Posterior cingulate gyrus (tissue), 11 donors: ENCODE measurements around the gene PCNX1.

Experiments
- DNase-seq, 10 donors: peaks; one replicate each; pipeline versions ENCODE4 v3.0.0 to v3.0.0-alpha.2; 2020 to 2021; ENCODE audit warnings: mixed read lengths in 3 of 10
- intact Hi-C: fragments of 100-400 bp; cut with DNase I; formaldehyde crosslinking; loops from one replicate; pipeline ENCODE4 v1.15.1; 2023

Gene PCNX1

DNA sequence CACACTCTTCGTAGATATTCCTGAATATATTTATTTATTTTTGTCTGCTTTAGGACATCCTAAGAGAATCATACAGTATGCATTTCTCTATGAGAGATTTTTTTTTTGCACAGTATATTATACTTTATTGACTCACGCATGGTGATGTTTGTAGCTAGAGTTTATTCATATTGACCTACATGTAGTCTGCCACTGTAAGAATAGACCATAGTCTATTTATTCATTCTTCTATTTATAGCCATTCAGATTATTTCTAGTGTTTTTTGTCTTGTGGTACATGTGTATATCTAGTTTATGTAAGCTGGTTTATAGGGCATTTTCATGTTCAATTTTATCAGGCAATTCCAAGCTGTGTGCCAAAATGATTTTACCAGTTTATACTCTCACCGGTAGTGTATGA is 45.2 kb downstream of the PCNX1 start:
- intact Hi-C loops = no loop called here
- no peak for DNase-seq

DNA sequence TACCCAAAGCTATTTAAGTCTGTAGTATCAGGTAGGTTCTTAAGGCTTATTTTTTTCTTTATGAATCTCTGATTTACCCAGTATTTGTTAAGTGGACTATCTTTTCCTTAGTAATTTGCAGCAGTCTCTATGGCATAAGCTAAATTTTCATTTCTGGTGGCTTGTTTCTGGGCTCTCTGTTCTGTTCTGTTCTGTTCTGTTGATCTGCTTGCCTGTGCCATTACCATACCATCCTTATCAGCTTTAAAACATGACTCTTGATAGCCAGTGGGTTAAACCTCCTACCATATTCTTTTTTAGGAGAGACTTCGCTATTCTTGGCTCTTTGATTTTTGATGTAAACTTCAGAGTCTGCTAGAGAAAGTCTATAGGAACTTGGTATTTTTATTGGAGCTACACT is 46.8 kb downstream of the PCNX1 start:
- intact Hi-C loops = no loop called here

DNA sequence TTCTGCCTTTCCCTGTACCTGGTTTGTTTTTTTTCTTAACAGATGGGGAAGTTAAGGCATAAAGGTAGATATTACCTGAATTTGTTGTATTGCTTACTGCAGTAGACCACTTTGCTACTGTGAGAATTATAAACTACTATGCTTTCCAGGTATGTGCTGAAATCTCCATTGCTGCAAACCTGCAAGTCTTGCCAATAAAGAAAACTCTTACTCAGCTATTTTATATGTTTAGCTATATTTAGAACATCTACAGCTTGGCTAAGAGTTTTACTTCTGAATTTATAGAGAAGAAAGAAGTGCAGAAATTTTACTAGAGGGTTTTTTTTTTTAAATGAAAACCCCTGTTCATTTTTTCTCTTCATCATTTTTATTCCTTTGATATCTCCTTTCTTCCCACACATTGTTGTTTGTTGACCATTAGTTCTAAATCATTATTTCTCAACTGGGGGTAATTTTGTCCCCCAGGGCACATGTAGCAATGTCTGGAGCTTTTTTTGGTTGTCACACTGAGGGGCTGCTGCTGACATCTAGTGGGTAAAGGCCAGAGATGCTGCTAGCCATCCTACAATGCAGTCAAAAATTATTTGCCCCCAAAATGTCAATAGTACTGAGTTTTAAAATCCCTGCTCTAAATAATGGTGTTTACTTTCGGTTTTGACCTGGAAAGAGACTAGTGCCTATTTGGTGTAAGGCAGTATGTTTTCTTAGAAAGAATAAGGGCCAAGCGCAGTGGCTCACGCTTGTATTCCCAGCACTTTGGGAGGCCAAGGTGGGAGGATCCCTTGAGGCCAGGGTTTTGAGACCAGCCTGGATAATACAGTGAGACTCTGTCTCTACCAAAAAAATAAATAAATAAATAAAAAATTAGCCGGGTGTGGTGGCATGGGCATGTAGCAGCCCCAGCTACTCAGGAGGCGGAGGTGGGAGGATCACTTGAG is 48.6 kb downstream of the PCNX1 start:
- intact Hi-C loops = loop anchor here (5.0 kb wide), 1 partner anchor 49 kb away; the partner anchor contains the start of gene PCNX1
- DNase-seq = peak in 3 of 10 donors; percentile 16 to 77 (median 23)

More for the DNA sequence above, 46.8 kb downstream of the PCNX1 start:
- no peak for DNase-seq

DNA sequence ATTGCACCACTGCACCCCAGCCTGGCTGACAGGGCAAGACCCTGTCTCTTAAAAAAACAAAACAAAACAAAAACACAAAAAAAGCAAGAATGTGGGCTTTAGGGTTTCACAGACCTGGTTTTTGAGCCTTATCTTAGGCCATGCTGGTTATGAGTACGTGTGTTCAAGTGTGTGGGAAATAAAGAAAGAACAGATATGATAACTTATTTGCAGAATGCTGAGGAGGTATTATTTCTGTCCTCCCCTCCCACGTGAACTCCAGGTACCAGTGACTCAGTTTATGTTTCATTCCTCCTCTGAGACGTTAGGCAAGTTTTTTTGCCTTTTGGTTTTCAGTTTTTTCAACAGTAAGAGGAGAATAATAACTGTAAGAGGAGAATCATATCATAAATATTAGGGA is 49.3 kb downstream of the PCNX1 start:
- no peak for DNase-seq
- intact Hi-C loops = loop anchor here (5.0 kb wide), 1 partner anchor 49 kb away; the partner anchor contains the start of gene PCNX1

DNA sequence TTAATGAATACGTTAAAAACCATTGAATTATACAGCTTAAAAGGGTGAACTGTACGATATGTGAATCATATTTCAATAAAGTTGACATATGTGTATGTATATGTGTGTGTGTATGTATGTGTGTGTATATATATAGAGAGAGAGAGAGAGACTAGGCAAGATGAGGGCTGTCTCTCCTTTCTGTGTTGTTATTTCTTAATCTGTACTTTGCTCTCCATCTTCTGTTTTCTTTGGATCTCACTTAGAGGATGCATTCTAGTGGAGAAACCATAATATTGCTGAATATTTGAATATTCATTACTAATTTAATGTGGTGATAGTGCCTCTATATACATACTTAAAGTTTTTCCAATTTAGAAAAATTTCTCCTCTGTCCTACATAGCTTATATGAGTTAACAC is 50.5 kb downstream of the PCNX1 start:
- intact Hi-C loops = loop anchor here (5.0 kb wide), 1 partner anchor 50 kb away; the partner anchor contains the start of gene PCNX1
- DNase-seq = no peak

DNA sequence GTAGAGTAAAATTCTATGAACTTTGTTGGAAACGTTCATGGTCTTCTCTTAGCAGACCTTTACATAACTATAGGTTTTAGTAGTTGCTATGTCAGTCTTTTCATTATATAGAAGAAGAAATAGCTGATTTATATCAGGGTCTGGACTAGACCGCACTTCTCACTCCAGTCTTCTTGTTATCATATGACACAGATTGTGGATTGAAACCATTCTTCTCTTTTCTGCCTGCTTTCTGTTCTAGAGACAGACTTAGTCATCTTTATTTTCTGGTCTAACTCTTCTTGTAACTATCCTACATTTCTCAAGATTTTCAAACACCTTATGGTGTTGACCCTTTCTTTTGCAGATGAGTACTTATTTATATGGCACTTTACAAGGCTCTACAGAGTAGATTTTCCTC is 55.7 kb downstream of the PCNX1 start:
- DNase-seq = no peak
- intact Hi-C loops = no loop called here

DNA sequence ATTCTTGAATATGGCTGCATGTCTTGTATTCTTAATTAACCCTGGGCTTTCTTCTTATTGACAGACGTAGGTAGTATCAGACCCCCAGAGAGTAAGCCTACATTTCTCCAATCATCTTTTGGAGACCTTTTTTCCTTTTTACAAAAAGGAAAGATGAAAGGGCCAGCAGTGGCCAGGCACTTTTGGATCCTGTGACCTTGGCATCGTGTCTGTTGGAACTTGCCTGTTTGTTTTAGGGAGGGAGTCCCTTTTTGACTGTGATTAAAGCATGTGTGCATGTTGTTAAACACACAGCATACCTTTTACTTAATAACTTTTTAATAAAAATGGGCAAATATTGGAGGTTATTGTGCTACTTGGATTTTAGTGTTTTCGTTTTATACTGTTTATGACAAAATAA is 57.2 kb downstream of the PCNX1 start:
- DNase-seq = no peak
- intact Hi-C loops = no loop called here

DNA sequence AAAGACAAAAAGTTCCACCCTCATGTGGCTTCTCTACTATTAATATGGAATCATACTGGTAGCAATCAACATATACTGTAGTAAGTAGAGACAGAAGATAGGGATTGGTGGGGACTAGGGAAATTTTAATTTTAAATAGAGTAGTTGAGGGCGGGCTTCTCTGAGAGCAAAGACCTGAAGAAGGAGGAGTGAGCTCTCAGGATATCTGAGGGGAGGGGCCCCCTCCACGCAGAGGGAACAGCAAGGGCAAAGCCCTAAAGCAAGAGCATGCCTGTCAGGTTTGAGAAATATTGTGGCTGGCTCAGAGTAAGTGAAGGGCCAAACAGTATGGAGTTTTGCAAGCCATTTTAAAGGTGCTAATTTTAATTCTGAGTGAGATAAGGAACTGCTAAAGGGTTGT is 64.3 kb downstream of the PCNX1 start:
- intact Hi-C loops = no loop called here
- no peak for DNase-seq

DNA sequence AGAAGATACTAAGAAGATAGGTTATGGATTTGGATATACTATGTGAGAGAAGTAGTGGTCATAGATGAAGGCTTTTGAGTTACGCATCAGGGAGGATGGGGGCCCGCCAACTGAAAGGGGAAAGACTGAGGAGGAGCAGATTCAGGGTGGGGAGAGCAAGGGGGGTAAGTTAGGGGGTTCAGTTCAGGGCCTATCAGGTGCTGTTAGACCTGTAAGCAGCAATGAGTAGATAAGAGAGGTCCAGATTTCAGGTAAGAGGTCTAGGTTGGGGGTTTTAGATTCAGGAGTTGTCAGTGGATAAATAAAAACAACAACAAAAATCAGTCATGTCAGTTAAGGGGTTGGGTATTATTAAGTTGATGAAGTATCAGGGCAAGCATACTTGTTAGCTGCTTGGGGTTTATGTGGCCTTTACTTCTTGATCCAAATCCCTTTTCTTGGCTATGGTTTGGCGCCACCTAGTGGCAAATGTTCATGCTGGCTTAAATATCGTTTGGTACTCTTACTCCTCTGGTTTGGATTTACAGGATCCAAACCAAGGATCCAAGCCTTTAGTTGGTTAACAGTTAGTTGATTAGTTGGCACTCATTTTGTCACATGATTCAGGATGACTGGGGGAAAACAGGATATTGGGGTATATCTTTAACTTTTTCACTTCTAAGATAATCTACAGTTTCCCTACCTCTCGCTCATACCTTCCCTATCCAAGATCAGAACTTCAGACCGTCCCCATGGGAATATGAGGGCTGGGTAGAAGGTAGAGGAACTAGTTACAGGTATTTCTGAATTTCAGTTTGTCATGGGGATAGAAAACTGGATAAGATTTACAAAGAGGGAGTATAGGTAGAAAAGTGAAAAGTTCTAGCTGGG is 65.1 kb downstream of the PCNX1 start:
- intact Hi-C loops = loop anchor here (1.0 to 2.0 kb wide), 2 partner anchors 65 to 156 kb away; partner anchors contain the start of gene PCNX1
- DNase-seq = peak; percentile 38 to 95 (median 85)

DNA sequence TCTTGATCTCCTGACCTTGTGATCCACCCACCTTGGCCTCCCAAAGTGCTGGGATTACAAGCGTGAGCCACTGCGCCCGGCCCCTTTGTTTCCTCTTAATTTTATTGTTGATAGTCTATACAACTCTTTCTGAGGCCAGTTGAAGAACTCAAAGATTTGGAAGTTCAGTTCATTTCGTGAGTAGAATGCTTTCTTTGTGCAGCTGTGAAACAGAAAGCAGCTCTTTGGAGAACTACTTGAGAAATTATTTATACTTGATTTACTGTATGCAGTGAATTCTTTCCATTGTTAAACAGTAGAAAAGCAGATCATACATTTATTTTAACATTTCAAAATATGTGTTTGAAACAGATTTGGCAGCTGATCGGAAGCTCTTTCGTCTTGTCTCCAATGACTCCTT is 69.3 kb downstream of the PCNX1 start:
- intact Hi-C loops = no loop called here
- DNase-seq = no peak

DNA sequence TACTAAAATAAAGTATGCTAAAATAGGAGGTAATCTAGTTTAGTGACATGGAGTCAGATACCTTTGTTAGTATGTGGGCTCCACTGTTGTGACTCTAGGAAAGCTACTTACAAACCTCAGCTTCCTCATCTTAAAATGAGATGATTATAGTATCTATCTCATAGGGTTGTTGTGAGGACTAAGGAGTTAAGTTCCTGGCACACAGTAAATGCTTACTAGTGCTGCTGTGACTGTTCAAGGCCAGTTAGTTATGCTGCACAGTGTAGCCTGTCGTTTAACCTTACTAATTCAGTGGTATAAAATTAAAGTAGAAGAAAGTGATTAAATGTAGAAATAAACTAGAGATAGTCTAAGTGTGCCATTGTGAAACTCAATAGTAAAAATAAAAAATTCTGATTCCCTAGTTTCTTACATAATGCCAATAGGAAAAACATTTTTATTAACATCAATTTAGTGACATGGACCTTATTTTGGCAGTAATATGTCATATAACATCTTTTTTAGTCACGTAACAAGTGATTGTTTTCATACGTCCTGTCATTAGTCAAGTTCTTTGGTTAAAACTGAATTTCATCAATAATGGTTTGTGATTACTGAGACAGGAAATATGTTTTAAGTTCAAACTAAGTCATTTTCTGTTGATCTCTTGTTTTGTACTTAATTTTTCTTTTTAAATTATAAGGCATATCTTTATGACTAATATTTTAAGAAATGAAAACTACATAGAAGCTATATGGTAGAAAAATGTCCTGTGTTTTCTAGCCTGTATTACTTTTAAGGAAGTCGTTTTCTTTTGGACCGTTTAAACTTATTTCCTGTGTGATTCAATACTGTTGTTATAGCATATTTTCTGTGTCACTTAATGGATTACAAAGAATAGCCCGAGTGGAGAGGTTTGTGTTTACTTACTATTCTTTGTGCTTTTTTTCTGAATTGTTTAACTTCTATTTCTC is 74.0 kb downstream of the PCNX1 start:
- no peak for DNase-seq
- intact Hi-C loops = no loop called here

DNA sequence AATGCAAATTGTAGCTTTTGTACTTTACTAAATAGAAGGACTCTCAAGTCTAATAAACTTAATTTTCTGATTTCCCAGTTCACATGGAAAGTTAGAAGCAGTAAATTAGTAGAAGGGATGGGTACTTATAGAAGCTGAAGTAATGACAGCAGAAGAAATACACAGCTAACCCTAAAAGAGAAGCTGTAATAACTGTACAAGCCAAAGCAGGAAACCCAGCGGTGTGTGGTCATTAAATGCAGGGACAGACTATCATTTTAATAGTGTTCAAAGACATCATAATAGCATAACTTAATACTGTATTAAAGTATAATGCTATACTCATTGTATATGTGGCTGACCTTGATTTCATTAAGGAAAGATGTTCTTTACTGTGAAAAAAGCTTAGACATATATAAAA is 74.9 kb downstream of the PCNX1 start:
- DNase-seq = no peak
- intact Hi-C loops = no loop called here

DNA sequence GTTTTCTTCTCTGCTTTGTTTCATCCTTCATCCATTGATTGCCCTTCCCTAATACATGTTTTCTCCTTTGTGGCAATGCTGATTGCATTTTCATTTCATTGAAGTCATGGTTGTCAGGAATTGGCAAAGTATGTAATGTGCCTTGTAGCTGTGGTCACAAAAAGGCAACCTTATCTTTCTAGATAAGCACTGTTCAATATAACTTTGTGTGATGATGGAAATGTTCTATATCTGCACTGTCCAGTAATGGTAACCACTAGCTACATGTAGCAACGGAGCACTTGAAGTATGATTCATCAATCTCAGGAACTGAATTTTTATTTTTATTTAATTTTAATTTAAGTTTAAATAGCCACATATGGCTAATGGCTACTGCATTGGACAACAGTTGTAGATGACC is 79.8 kb downstream of the PCNX1 start:
- no peak for DNase-seq
- intact Hi-C loops = no loop called here

DNA sequence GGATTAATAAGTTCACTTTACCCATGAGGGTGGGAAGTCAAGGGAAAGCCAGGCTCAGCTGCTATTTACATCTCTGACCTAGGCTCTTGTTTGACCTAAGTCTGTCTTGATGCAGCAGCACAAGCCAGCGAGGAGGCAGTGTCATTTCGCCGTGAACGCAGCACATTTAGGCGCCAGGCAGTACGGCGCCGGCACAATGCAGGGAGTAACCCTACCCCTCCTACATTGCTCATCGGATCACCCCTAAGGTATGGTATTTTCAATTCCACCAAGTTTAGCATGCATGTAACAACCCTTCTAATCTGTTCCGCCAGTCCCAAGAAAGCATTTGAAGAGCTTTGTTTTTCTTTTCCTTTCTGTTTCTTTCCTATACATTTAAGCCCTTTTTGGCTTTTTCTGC is 81.2 kb downstream of the PCNX1 start:
- intact Hi-C loops = no loop called here
- DNase-seq = no peak

DNA sequence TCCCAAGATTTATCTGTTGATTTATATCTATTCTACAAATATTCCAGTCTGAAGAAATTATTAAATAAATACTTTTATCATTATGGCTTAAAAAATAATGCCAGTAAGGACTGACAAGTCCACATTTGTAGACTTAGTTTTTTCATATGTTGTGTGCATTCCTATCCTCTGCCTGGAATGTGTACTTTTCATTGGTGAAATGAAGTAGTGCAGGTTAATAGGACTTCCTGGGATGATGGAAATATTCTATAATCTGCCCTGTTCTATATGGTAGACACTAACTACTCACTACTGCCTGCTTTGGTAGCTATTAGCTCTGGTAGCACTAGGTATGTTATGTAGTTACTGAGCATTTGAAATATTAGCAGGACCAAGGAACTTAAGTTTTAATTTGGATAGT is 86.7 kb downstream of the PCNX1 start:
- intact Hi-C loops = no loop called here

DNA sequence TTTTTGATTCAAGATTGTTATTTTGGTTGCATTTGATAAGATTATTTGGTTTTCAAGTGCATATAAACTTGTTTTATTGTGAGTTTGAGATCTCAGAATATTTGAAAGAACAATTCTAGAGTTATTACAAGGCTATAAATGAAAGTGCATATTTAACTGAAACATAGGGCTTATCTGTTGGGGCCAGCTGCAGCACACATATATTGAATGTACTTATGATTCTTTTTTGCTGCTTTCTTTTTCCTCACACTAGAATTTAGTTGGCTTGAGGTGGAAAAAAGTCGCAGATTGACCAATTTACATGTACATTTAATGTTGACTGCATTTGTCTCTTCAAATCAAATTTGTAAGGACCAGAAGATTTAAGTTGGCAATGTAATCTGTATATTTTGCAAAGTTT is 88.0 kb downstream of the PCNX1 start:
- intact Hi-C loops = no loop called here
- DNase-seq = no peak

More for the DNA sequence above, 86.7 kb downstream of the PCNX1 start:
- DNase-seq = no peak

DNA sequence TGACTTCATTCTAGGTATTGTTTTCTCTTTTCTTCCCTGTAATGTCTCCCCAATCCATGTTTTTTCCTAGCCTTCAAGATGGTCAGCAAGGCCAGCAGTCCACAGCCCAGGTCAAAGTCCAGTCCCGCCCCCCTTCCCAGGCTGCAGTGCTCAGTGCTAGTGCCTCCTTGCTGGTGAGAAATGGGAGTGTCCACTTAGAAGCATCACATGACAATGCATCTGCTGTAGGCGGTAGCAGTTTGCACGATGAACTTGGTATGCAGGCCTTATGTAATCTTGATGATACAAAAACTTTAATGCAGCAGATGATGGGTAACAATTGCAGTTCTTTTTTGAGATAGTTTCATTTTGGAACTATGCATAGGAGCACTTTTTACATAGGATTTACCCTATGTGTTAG is 88.4 kb downstream of the PCNX1 start:
- intact Hi-C loops = no loop called here
- DNase-seq = no peak

DNA sequence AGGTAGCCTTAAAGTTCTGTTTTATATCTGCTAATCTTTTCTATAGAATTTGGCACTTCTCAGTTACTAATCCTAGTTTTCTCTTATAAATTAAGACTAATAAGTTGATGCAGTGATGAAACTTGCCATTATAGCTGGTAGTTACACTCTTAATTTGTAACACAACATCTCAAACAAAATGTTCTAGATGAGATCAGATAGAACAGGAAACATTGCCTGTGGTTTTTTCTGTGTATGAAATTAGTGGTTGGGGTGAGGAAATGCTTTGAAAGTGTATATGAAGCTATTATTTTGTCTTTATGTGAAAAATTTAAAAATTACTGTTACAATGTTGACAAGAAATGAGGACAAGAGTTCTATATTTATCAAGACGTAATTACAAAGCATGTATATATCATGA is 91.9 kb downstream of the PCNX1 start:
- no peak for DNase-seq
- intact Hi-C loops = no loop called here

DNA sequence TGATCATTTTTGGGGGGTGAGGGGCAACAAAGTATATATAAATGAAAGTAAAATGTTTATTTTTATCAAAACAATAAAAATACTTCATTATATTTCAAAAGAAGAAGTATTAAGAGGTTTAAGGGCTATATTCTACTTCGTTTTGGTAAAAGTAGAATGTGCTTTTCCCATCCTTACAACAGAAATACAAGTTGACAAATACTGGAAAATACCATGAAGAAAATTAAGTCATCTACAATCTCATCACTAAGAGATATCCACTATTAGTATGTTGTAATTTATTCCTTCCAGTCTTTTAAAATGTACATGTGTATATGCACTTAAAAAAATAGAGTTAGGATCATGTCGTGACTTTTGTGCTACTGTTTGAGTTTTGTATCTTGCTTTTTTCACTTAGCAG is 92.8 kb downstream of the PCNX1 start:
- DNase-seq = no peak
- intact Hi-C loops = no loop called here

DNA sequence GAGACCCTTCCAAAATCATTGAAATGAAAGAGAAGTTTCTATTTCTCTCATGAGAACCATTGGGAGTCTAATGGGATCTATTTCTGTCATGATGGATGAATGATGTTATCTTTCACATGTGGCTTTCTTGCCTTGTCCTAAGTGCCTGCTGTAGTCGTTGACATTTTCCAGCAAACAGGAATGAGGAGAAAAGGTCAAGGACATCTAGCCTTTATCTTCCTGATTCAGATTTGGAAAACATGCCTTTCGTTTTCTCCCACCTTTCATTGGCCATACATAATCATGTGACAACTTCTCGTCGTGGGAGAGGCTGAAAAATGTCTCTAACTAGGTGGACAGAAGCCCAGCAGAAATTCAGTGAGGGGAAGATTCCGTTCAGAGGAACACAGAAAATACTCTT is 94.5 kb downstream of the PCNX1 start:
- no peak for DNase-seq
- intact Hi-C loops = no loop called here
